CD4-positive, alpha-beta T cell treated with Interferon alpha-2 for 1 hour (primary cell): ENCODE measurements around the gene IRF7.
A peak's percentile ranks its signal among the peaks of the same experiment; 100 is the strongest.
"Not testable (repeated sequence)": the region's sequence is repeated elsewhere in the genome, so short reads cannot be mapped to it uniquely, and the experiment has no call there.

Experiments
- DNase-seq, 2 donors: peaks; one replicate each; pipeline ENCODE4 v3.0.0-alpha.2; 2020 to 2022

IRF7 gene

GRCh38 chr11:615504-616319 is at the start of gene IRF7:
Gene IRF7, minus strand, starts transcription at chr11:615950. Its CDS starts 586 bp downstream, at chr11:615364.
- peak; percentile 95 to 96 for DNase-seq

- no peak for DNase-seq
These were observed 49.4 kb upstream of the IRF7 start for GRCh38 chr11:665062-665703.

- DNase-seq: peak; percentile 45 to 53
These were observed 47.0 kb upstream of the IRF7 start for GRCh38 chr11:662689-663274.

GRCh38 chr11:660681-661444 is 45.1 kb upstream of the IRF7 start:
- DNase-seq: no peak

- DNase-seq: no peak
These were observed 44.5 kb upstream of the IRF7 start for GRCh38 chr11:660281-660680.

- no peak for DNase-seq
These were observed 43.9 kb upstream of the IRF7 start for GRCh38 chr11:659532-660085.

- DNase-seq: no peak
These were observed 42.0 kb upstream of the IRF7 start for GRCh38 chr11:657691-658126.

- no peak for DNase-seq
These were observed 41.1 kb upstream of the IRF7 start for GRCh38 chr11:656866-657265.

- no peak for DNase-seq
These were observed 40.7 kb upstream of the IRF7 start for GRCh38 chr11:656426-656825.

- no peak for DNase-seq
These were observed 39.4 kb upstream of the IRF7 start for GRCh38 chr11:655036-655726.

- DNase-seq: not testable (repeated sequence)
These were observed 38.7 kb upstream of the IRF7 start for GRCh38 chr11:654444-654843.

- no peak for DNase-seq
These were observed 38.1 kb upstream of the IRF7 start for GRCh38 chr11:653837-654236.

- DNase-seq: not testable (repeated sequence)
These were observed 37.4 kb upstream of the IRF7 start for GRCh38 chr11:653136-653535.

- no peak for DNase-seq
These were observed 34.7 kb upstream of the IRF7 start for GRCh38 chr11:650482-650881.

- not testable (repeated sequence) for DNase-seq
These were observed 32.0 kb upstream of the IRF7 start for GRCh38 chr11:647672-648158.

GRCh38 chr11:646214-646613 is 30.5 kb upstream of the IRF7 start:
- no peak for DNase-seq

GRCh38 chr11:645536-645935 is 29.8 kb upstream of the IRF7 start:
- no peak for DNase-seq

- DNase-seq: no peak
These were observed 28.3 kb upstream of the IRF7 start for GRCh38 chr11:643849-644738.

GRCh38 chr11:643366-643765 is 27.6 kb upstream of the IRF7 start:
- DNase-seq: no peak

- no peak for DNase-seq
These were observed 26.1 kb upstream of the IRF7 start for GRCh38 chr11:641806-642370.
